KOPT-K1 (cell line): ENCODE measurements around the gene TFPI.

Source experiments
- H3K27ac ChIP-seq: fragments of 200-600 bp; sonication (generic); 2 replicates; pipeline ENCODE4 v1.5.1; 2016; ENCODE audit warnings: antibody characterized with exemption, mild to moderate bottlenecking, low read depth, low read length; ENCODE audit not compliant: poor library complexity, severe bottlenecking
- H3K36me3 ChIP-seq: fragments of 200-600 bp; sonication (generic); 2 replicates; pipeline ENCODE4 v1.5.1; 2017; ENCODE audit warnings: antibody characterized with exemption, mild to moderate bottlenecking, low read length, moderate library complexity; ENCODE audit not compliant: insufficient read depth
- H3K9me3 ChIP-seq: fragments of 200-600 bp; sonication (generic); 2 replicates; pipeline ENCODE4 v1.5.1; 2017; ENCODE audit warnings: antibody characterized with exemption, low read length, mild to moderate bottlenecking; ENCODE audit not compliant: insufficient read depth, poor library complexity, severe bottlenecking

Gene TFPI

GRCh38 chr2:187415449-187415848 lies 138.8 kb downstream of the TFPI start:
- Histone ChIP-seq H3K9me3 (no peaks in the 10 kb centered on the region), H3K27ac (no peak overlapping the region)

More at GRCh38 chr2:187415449-187415848, 138.8 kb downstream of the TFPI start:
- H3K36me3 ChIP-seq, result no peaks in the 10 kb centered on the region
